Measurements from ENCODE around the gene CPEB4. TPM values are rescaled to one million over a fixed set of nuclear protein-coding genes. Genes with fewer than 3 reads are reported as not detected.

CPEB4 gene
- total RNA-seq, 1 donor from 2014 or later, result 31.9 TPM

DNA sequence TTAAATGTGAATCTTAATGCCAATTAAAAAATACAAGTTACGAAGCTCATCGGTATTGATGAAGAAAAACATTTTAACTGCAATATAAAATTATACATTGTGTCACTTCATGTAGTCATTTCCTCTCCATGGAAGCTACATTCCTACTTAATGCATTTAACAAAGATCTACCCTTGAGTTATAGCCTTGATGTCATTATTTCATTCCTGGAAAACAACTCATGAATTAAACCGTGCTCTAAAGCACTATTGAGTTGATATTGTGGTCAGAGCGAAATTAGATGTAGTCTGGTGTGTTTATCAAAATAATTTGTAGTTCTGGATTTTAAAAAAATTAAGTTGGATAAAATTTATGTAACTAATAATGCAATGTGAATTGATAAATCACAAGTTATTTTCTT is 111.9 kb downstream of the CPEB4 start:
- TF ChIP-seq, protein P1, sequence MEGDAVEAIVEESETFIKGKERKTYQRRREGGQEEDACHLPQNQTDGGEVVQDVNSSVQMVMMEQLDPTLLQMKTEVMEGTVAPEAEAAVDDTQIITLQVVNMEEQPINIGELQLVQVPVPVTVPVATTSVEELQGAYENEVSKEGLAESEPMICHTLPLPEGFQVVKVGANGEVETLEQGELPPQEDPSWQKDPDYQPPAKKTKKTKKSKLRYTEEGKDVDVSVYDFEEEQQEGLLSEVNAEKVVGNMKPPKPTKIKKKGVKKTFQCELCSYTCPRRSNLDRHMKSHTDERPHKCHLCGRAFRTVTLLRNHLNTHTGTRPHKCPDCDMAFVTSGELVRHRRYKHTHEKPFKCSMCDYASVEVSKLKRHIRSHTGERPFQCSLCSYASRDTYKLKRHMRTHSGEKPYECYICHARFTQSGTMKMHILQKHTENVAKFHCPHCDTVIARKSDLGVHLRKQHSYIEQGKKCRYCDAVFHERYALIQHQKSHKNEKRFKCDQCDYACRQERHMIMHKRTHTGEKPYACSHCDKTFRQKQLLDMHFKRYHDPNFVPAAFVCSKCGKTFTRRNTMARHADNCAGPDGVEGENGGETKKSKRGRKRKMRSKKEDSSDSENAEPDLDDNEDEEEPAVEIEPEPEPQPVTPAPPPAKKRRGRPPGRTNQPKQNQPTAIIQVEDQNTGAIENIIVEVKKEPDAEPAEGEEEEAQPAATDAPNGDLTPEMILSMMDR (IDR thresholded peaks at IDR 0.05), result no peak
- no peak for TF ChIP-seq POLR2A (IDR thresholded peaks at IDR 0.05)
- no peak for TF ChIP-seq POLR2AphosphoS5 (IDR thresholded peaks at IDR 0.05; ENCODE audit: insufficient read depth in 1 of 2, low read depth in 1 of 2)
- Histone ChIP-seq H3K27ac (no peak overlapping the region), H3K4me1 (no peaks in the 10 kb centered on the region), H3K4me3 (no peak overlapping the region), H3K9me3 (no peaks in the 10 kb centered on the region), H3K27me3 (no peaks in the 10 kb centered on the region), H3K36me3 (no peaks in the 10 kb centered on the region)
- intact Hi-C loops (cut with DNase I), result no loop called here
- DNase-seq (ENCODE audit: extremely low spot score in 2 of 2), result no peak

DNA sequence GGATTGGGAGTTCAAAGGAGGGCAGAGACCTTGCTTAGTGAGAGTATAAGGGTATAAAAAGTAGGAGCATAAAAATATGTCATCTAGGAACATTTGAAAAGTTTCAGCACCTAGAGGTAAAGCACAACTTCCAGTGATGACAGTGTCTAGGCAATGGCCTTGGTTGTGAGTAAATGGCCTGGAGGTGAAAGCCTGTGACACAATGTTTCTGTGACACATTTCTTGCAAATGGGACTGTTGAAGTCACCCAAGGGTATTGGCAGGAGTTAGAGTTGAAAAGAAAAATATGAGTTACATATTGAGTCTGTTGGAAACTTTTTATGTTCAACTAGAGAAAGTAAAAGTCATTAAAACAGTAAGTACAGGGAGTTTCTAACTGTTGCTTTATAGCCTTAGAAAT is 115.6 kb downstream of the CPEB4 start:
- Histone ChIP-seq H3K27me3 (no peaks in the 10 kb centered on the region), H3K36me3 (no peaks in the 10 kb centered on the region), H3K9me3 (no peaks in the 10 kb centered on the region), H3K4me3 (no peak overlapping the region), H3K27ac (no peak overlapping the region), H3K4me1 (no peaks in the 10 kb centered on the region)
- DNase-seq (ENCODE audit: extremely low spot score in 2 of 2), result no peak
- TF ChIP-seq, protein P1 (IDR thresholded peaks at IDR 0.05), result no peak
- no peak for TF ChIP-seq POLR2AphosphoS5 (IDR thresholded peaks at IDR 0.05; ENCODE audit: insufficient read depth in 1 of 2, low read depth in 1 of 2)
- TF ChIP-seq POLR2A (IDR thresholded peaks at IDR 0.05), result no peak
- intact Hi-C loops (cut with DNase I), result no loop called here

DNA sequence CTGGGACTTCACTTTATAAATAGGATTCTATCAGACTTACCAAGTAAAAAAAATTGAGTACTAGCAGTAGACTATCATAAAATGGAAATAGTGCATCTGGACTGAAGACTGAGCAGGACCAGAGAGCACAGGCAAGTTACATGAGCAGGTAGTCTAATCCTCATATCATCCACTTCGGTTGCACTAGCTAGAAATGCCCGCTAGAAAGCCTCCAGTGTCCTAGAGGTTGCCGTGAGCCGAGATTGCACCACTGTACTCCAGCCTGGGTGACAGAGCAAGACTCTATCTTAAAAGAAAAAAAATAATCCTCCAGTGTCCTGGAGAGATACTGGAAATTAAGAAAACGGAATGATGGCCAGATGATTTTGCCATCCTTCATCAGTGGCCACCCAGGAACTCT is 120.8 kb downstream of the CPEB4 start:
- no peak overlapping the region for H3K4me3 ChIP-seq
- no peak overlapping the region for H3K27ac ChIP-seq
- no peaks in the 10 kb centered on the region for H3K4me1 ChIP-seq
- DNase-seq (ENCODE audit: extremely low spot score in 2 of 2), result no peak
- intact Hi-C loops (cut with DNase I), result no loop called here
- no peaks in the 10 kb centered on the region for H3K27me3 ChIP-seq
- H3K36me3 ChIP-seq, result no peaks in the 10 kb centered on the region
- H3K9me3 ChIP-seq, result no peaks in the 10 kb centered on the region
- TF ChIP-seq POLR2A (IDR thresholded peaks at IDR 0.05), result no peak
- TF ChIP-seq POLR2AphosphoS5 (IDR thresholded peaks at IDR 0.05; ENCODE audit: insufficient read depth in 1 of 2, low read depth in 1 of 2), result no peak

DNA sequence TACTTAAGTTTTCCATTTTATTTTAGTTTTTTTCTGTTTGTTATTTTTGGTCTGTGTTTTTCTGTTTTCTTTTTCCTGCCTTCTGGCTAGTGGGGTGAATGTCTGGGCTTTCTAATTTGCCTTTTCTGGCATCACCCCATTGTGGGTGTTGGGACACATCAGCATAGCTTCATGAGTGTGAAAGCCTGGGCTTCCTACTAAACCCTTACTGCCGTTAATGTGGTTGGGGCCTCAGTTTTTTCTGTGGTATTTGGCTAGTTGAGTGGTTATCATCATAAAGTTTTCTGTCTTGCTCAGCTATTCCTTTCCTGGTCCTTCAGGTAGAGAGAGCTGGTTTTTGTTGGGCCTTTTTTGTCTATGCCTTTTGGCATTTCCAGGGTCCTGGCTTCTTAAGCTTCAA is 122.2 kb downstream of the CPEB4 start:
- DNase-seq (ENCODE audit: extremely low spot score in 2 of 2), result no peak
- Histone ChIP-seq H3K36me3 (no peaks in the 10 kb centered on the region), H3K27me3 (no peaks in the 10 kb centered on the region), H3K27ac (no peak overlapping the region), H3K4me3 (no peak overlapping the region), H3K4me1 (no peaks in the 10 kb centered on the region), H3K9me3 (no peaks in the 10 kb centered on the region)
- TF ChIP-seq, protein P1 (IDR thresholded peaks at IDR 0.05), result no peak
- no peak for TF ChIP-seq POLR2A (IDR thresholded peaks at IDR 0.05)
- TF ChIP-seq POLR2AphosphoS5 (IDR thresholded peaks at IDR 0.05; ENCODE audit: insufficient read depth in 1 of 2, low read depth in 1 of 2), result no peak
- intact Hi-C loops (cut with DNase I), result no loop called here

DNA sequence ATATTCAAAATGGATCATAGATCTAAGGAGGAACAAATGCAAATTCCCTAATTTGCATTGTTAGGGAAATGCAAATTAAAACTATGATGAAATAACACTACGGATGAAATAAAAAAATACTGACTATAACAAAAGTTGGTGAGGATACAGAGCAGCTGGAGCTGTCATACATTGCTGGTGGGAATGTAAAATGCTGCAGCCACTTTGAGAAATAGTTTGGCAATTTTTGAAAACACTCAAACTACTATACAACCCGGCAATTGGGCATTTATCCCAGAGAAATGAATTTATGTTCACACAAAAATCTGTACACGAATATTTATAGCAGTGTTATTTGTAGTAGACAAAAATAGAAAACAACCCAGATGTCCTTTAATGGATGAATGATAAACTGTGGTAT is 123.3 kb downstream of the CPEB4 start:
- no peak for DNase-seq (ENCODE audit: extremely low spot score in 2 of 2)
- H3K27me3 ChIP-seq, result no peaks in the 10 kb centered on the region
- no peak overlapping the region for H3K27ac ChIP-seq
- H3K9me3 ChIP-seq, result no peaks in the 10 kb centered on the region
- no peaks in the 10 kb centered on the region for H3K36me3 ChIP-seq
- TF ChIP-seq, protein P1 (IDR thresholded peaks at IDR 0.05), result no peak
- TF ChIP-seq POLR2AphosphoS5 (IDR thresholded peaks at IDR 0.05; ENCODE audit: insufficient read depth in 1 of 2, low read depth in 1 of 2) (no peak), POLR2A (IDR thresholded peaks at IDR 0.05) (no peak)
- H3K4me3 ChIP-seq, result no peak overlapping the region
- intact Hi-C loops (cut with DNase I), result no loop called here
- no peaks in the 10 kb centered on the region for H3K4me1 ChIP-seq

Other genes with a start within 250 kb of the CPEB4 start
- not detected for gene C5orf47, start 100.8 kb downstream of the CPEB4 start, total RNA-seq
- 7.1 TPM for gene NSG2, start 157.4 kb downstream of the CPEB4 start, total RNA-seq

All from vagina (tissue), 2 donors.